Gastroesophageal sphincter (tissue), 2 donors: ENCODE measurements around the gene TECPR2.

ENCODE experiments used
- EP300 ChIP-seq: sonication (generic); formaldehyde crosslinking; IDR thresholded peaks from one replicate; pipeline ENCODE4 v1.6.1; 2017; ENCODE audit warnings: antibody characterized with exemption, mild to moderate bottlenecking
- POLR2A ChIP-seq, 2 donors: fragments of 450-650 bp; IDR thresholded peaks; one replicate each; pipeline ENCODE4 v1.6.1; 2017; ENCODE audit warnings: antibody characterized with exemption in 2 of 2, mild to moderate bottlenecking in 2 of 2, moderate library complexity in 1 of 2
- POLR2AphosphoS5 ChIP-seq: sonication (generic); formaldehyde crosslinking; IDR thresholded peaks from one replicate; pipeline ENCODE4 v1.6.1; 2017; ENCODE audit warnings: antibody characterized with exemption

GRCh38 chr14:102346645-102347044 is 16.1 kb upstream of the TECPR2 start:
- TF ChIP-seq POLR2A (IDR thresholded peaks at IDR 0.05) (no peak), EP300 (no peak), POLR2AphosphoS5 (no peak)
